ENCODE results near the gene AUTS2. TPM values are rescaled to one million over a fixed set of nuclear protein-coding genes. Genes with fewer than 3 reads are reported as not detected.

Gene AUTS2
- total RNA-seq, 1 experiment from 2014 or later = 256 TPM

GRCh38 chr7:69813637-69814240 is 215.5 kb downstream of the AUTS2 start:
- no peak overlapping the region for H4K8ac ChIP-seq (replicated peaks; ENCODE audit: insufficient read length, low read depth, low read length)
- no peak overlapping the region for H3K56ac ChIP-seq (ENCODE audit: insufficient read length, low read depth, low read length)
- H2AK5ac ChIP-seq (ENCODE audit: insufficient read length, low read length) = no peak overlapping the region
- Mint-ChIP-seq H3K4me1 (peaks cover 28 to 35% of the 10 kb centered on the region in 2 experiments), H3K9me3 (no peaks in the 10 kb centered on the region), H3K4me3 (no peak overlapping the region), H3K27ac (no peak overlapping the region), H3K27me3 (ENCODE audit: low read depth) (no peaks in the 10 kb centered on the region), H3K36me3 (ENCODE audit: insufficient read depth in 1 of 3, low read depth in 3 of 3) (no peaks in the 10 kb centered on the region)
- H3K79me1 ChIP-seq (ENCODE audit: insufficient read depth, low read depth, low read length, poor library complexity, severe bottlenecking) = no peaks in the 10 kb centered on the region
- H3K18ac ChIP-seq (ENCODE audit: insufficient read length, low read depth, low read length) = no peak overlapping the region
- no peak overlapping the region for H3K23ac ChIP-seq (ENCODE audit: insufficient read length, low read depth, low read length)
- H3K4ac ChIP-seq (ENCODE audit: low read depth, low read length) = no peak overlapping the region
- no peak overlapping the region for H2BK12ac ChIP-seq (ENCODE audit: insufficient read length, low read depth, low read length)
- TF ChIP-seq CTCF (conservative IDR thresholded peaks at IDR 0.05) = no peak
- no peak overlapping the region for H3K27ac ChIP-seq (ENCODE audit: insufficient read length, low read depth, low read length)
- no peak overlapping the region for H2BK20ac ChIP-seq (ENCODE audit: low read depth, low read length, poor library complexity, severe bottlenecking)
- no peak overlapping the region for H2BK15ac ChIP-seq (ENCODE audit: low read depth, low read length)
- no peak overlapping the region for H2BK5ac ChIP-seq (ENCODE audit: insufficient read length, low read length)
- peaks cover 2% of the 10 kb centered on the region; the same call in 1 of the 2 replicates for H3K4me1 ChIP-seq (ENCODE audit: insufficient read depth, low read length)
- H2AFZ ChIP-seq (ENCODE audit: low read length) = no peak overlapping the region
- no peaks in the 10 kb centered on the region for H3K9me3 ChIP-seq (ENCODE audit: control insufficient read depth, low read depth, low read length)
- no peak overlapping the region for H4K5ac ChIP-seq (ENCODE audit: insufficient read length, low read depth, low read length)
- H3K27me3 ChIP-seq (ENCODE audit: insufficient read depth, low read length) = no peaks in the 10 kb centered on the region
- no peak overlapping the region for H3T11ph ChIP-seq (ENCODE audit: low read length)
- H3K4me2 ChIP-seq (ENCODE audit: insufficient read depth, insufficient read length, low read length) = no peak overlapping the region
- no peak for DNase-seq
- H3K14ac ChIP-seq (ENCODE audit: insufficient read depth, low read length) = no peak overlapping the region
- no peak overlapping the region for H2BK120ac ChIP-seq (ENCODE audit: low read depth, low read length, poor library complexity, severe bottlenecking)
- no peaks in the 10 kb centered on the region for H3K23me2 ChIP-seq (ENCODE audit: insufficient read length, low read depth, low read length, poor library complexity, severe bottlenecking)
- no peak overlapping the region for H3K9ac ChIP-seq (ENCODE audit: extremely low read depth, insufficient read length, low read length)
- no peak overlapping the region for H4K91ac ChIP-seq (ENCODE audit: insufficient read length, low read depth, low read length)
- H4K20me1 ChIP-seq (ENCODE audit: control insufficient read depth, insufficient read depth, insufficient read length) = no peaks in the 10 kb centered on the region
- no peaks in the 10 kb centered on the region for H3K79me2 ChIP-seq (ENCODE audit: insufficient read depth, low read length)

Data from H9 (cell line).